NCI-H1092 (cell line): ENCODE measurements around the gene AP2S1.
"Not testable (repeated sequence)": the region's sequence is repeated elsewhere in the genome, so short reads cannot be mapped to it uniquely, and the experiment has no call there.

Experiments
- DNase-seq: peaks from one replicate; lab custom pipeline; 2025; lab: John Stamatoyannopoulos, UW

Gene AP2S1

GRCh38 chr19:46850228-46851203, at the start of gene AP2S1:
TSS of gene AP2S1 (minus strand) at chr19:46850846. CDS start at chr19:46850766, 80 bp downstream.
- DNase-seq, result peak; percentile 93

GRCh38 chr19:46900341-46900740, 49.7 kb upstream of the AP2S1 start:
- DNase-seq, result no peak

- no peak for DNase-seq
These were observed 48.1 kb upstream of the AP2S1 start for GRCh38 chr19:46898731-46899130.

- no peak for DNase-seq
These were observed 45.6 kb upstream of the AP2S1 start for GRCh38 chr19:46896076-46896794.

- DNase-seq, result no peak
These were observed 41.9 kb upstream of the AP2S1 start for GRCh38 chr19:46892252-46893179.

GRCh38 chr19:46890423-46891170, 40.0 kb upstream of the AP2S1 start:
- DNase-seq, result no peak

- no peak for DNase-seq
These were observed 36.7 kb upstream of the AP2S1 start for GRCh38 chr19:46887240-46887782.

- no peak for DNase-seq
These were observed 36.0 kb upstream of the AP2S1 start for GRCh38 chr19:46886546-46887239.

- DNase-seq, result no peak
These were observed 34.8 kb upstream of the AP2S1 start for GRCh38 chr19:46885411-46885810.

GRCh38 chr19:46882751-46883150, 32.1 kb upstream of the AP2S1 start:
- DNase-seq, result not testable (repeated sequence)

GRCh38 chr19:46882034-46882433, 31.4 kb upstream of the AP2S1 start:
- DNase-seq, result no peak

GRCh38 chr19:46881092-46881491, 30.4 kb upstream of the AP2S1 start:
- no peak for DNase-seq

- no peak for DNase-seq
These were observed 29.8 kb upstream of the AP2S1 start for GRCh38 chr19:46880431-46880830.

GRCh38 chr19:46878613-46879375, 28.1 kb upstream of the AP2S1 start:
- no peak for DNase-seq

GRCh38 chr19:46875657-46876056, 25.0 kb upstream of the AP2S1 start:
- no peak for DNase-seq

GRCh38 chr19:46875234-46875633, 24.6 kb upstream of the AP2S1 start:
- no peak for DNase-seq

GRCh38 chr19:46872967-46873366, 22.3 kb upstream of the AP2S1 start:
- no peak for DNase-seq

- not testable (repeated sequence) for DNase-seq
These were observed 20.5 kb upstream of the AP2S1 start for GRCh38 chr19:46871173-46871572.

- DNase-seq, result no peak
These were observed 17.6 kb upstream of the AP2S1 start for GRCh38 chr19:46868025-46868802.
